ENCODE data around the gene LCP2.

LCP2 gene

DNA sequence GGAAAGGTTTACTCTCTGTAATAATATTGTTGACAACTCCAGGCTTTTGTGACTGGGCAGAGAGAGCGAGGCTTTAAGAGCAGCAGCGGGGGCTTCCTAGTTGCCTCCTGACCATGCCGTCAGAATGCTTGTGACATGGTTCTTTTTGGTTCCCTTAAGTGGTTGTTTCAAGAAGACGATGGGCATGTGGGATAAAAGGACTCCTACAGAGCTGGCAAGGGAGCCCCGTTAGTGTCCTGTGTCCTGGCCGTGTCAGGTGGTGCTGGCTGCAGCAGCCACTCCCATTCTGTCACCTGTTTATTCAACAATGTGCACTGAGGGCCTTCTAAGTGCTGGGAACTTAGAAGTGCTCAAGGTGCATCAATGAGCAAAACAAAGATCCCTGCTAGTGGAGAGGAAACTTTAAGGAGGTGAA, 19.7 kb downstream of the LCP2 start:
- no peak overlapping the region for H3K4me3 ChIP-seq (ENCODE audit: low read length)
- no peak for DNase-seq (ENCODE audit: low read depth)
- TF ChIP-seq, protein P1, sequence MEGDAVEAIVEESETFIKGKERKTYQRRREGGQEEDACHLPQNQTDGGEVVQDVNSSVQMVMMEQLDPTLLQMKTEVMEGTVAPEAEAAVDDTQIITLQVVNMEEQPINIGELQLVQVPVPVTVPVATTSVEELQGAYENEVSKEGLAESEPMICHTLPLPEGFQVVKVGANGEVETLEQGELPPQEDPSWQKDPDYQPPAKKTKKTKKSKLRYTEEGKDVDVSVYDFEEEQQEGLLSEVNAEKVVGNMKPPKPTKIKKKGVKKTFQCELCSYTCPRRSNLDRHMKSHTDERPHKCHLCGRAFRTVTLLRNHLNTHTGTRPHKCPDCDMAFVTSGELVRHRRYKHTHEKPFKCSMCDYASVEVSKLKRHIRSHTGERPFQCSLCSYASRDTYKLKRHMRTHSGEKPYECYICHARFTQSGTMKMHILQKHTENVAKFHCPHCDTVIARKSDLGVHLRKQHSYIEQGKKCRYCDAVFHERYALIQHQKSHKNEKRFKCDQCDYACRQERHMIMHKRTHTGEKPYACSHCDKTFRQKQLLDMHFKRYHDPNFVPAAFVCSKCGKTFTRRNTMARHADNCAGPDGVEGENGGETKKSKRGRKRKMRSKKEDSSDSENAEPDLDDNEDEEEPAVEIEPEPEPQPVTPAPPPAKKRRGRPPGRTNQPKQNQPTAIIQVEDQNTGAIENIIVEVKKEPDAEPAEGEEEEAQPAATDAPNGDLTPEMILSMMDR (conservative IDR thresholded peaks at IDR 0.05; ENCODE audit: low read length), result no peak

DNA sequence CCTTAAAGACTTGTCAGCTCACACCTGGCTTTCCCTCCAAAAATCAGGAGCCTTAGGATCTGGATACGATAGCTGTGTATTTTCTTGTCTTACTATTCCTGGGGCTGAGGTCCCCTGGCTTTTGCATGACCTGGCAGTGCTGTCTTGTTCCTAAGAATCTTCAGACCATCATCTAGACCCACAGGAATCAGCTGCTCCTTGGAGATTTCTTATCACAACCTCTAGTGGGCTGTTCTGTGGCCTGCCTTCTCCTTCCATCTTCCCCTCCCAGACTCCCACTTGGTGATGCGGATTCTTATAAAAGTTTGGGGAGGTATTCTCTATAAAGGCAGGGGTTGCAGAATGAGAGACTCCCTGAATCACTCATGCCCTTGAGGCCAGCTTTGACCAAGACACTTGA, 21.4 kb downstream of the LCP2 start:
- DNase-seq (ENCODE audit: low read depth), result no peak
- TF ChIP-seq, protein P1 (conservative IDR thresholded peaks at IDR 0.05; ENCODE audit: low read length), result no peak
- H3K4me3 ChIP-seq (ENCODE audit: low read length), result no peak overlapping the region

DNA sequence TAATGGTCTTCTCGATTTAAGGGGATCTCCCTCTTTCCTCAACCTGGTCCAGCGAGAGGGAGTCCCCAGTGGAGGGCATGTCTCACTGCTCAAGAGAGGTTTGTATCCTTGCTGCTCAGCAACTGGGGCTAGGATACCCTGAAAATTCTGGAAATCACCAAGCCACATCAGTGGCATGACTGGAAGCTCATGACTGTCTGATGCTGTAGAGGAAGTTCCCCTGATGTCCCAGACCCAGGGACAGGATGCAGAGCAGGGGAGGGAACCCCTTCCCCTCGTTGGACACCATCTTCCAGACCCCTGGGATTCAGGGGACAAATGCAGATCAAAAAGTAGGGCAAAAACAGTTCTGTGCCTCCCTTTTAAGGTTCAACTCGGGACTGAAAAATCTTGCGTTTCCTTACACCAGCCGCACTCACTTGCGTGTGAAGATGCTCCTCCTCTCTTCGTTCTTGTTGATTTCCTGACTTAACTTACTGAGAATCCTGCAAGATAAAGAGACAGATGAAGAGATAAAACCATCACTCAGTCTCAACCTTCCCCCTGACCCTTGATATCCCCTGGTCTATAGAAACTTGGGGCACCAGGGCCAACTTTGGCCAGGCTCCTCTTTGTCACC, 22.1 kb downstream of the LCP2 start:
- TF ChIP-seq, protein P1 (conservative IDR thresholded peaks at IDR 0.05; ENCODE audit: low read length), result no peak

DNA sequence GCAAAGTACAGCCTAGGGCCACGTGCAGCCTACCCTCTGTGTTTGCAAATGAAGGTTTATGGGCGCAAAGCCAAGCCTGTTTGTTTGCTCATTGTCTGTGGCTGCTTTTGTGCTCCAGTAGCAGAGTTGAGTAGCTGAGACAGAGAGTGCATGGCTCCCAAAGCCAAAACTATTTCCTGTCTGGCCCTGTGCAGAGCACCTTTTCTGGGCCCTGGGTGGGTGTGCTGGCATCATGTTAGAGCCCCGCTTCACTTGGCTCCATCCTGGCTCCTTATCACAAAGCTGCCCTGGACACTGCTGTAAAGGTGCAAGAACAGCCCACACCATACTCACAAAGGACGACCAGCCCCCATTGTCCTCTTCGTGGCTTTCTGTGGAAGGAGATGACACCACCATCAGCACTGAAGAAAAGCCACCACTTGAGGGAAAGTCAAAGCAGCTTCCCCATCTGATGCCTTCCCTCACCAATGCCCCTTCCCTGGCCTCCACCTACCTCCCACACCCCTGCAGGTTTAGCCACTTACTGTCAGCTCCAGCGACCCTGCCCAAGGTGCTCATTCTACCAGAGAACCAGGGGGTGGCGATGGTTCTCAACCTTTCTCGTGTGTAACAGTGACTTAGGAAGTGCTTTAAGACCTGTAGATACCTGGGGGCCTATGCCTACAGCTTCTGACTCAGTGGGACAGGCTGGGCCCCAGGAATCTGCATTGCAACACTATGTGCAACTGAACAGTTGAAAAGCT, 23.4 kb downstream of the LCP2 start:
- TF ChIP-seq, protein P1 (conservative IDR thresholded peaks at IDR 0.05; ENCODE audit: low read length), result peak; percentile 13; the same call in 1 of the 2 replicates
- no peak for DNase-seq (ENCODE audit: low read depth)
- H3K4me3 ChIP-seq (ENCODE audit: low read length), result no peak overlapping the region

More for the DNA sequence above, 22.1 kb downstream of the LCP2 start:
- no peak overlapping the region for H3K4me3 ChIP-seq (ENCODE audit: low read length)
- no peak for DNase-seq (ENCODE audit: low read depth)

DNA sequence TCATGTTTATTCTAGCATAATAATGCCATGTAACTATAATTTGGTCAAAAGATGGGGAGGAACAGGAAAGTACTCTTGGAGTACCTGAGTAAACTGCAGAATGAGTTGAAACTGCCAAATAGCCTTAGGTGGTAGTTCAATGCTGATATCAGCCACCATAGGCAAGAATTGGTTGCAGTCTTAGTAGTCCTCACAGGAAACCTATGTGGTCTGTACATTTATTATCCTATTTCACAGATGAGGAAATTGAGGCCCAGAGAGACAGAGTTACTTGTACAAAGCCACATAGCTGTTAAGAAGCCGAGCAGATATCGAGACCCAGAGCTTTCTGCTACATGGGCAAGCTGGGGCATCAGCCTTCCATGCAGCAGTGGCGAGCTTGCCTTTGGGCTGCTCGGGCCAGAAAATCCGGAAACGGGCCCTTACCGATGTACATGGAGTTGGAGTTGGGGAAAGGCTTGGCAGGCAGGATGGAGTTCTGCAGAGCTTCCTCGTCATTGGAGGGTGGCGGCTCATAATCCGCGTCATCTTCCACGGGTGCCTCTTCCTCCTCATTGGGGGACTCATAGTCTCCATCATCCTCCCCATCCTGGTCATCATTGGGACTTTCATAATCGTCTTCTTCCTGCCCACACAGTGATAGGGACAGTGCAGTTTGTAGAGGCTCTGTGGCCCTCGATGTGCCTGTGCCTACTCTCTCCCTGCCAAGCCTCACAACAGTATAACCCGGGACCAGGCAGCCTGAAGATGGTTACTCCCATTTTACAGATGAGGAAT, 27.1 kb downstream of the LCP2 start:
- no peak overlapping the region for H3K4me3 ChIP-seq (ENCODE audit: low read length)
- DNase-seq (ENCODE audit: low read depth), result no peak
- TF ChIP-seq, protein P1 (conservative IDR thresholded peaks at IDR 0.05; ENCODE audit: low read length), result no peak

DNA sequence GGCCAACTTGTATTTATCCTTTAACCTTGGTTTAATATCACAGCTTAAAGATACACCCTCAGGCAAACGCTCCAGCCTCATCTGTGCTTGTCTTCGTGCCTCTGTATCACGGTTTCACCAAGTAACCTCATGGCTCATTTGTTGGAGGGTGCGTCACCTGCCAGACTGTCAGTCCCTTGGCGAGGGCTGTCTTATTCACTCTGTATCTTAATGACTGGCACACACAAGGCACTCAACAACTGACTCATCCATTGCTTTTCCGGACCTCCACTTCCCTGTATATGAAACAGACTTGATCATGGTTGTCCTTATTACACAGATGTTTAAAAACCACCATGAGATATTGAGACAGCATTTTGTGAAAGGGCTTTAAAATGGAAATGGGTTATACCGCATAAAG, 28.0 kb downstream of the LCP2 start:
- H3K4me3 ChIP-seq (ENCODE audit: low read length), result no peak overlapping the region
- TF ChIP-seq, protein P1 (conservative IDR thresholded peaks at IDR 0.05; ENCODE audit: low read length), result no peak
- no peak for DNase-seq (ENCODE audit: low read depth)
